KBM-7 (cell line): ENCODE results near the gene HYAL1.
"Not testable (repeated sequence)": the region's sequence is repeated elsewhere in the genome, so short reads cannot be mapped to it uniquely, and the experiment has no call there.

Experiments used
- DNase-seq: peaks from one replicate; pipeline ENCODE4 v3.0.0-alpha.2; 2015
- in situ Hi-C: fragments of 300-500 bp; cut with MboI; formaldehyde crosslinking; loops from 2 replicates; pipeline ENCODE4 v1.14.3; 2020; ENCODE audit warnings: low sequenced_read_pairs, low pct_unique_long_range_greater_than_20kb, mixed read lengths

Gene HYAL1

DNA sequence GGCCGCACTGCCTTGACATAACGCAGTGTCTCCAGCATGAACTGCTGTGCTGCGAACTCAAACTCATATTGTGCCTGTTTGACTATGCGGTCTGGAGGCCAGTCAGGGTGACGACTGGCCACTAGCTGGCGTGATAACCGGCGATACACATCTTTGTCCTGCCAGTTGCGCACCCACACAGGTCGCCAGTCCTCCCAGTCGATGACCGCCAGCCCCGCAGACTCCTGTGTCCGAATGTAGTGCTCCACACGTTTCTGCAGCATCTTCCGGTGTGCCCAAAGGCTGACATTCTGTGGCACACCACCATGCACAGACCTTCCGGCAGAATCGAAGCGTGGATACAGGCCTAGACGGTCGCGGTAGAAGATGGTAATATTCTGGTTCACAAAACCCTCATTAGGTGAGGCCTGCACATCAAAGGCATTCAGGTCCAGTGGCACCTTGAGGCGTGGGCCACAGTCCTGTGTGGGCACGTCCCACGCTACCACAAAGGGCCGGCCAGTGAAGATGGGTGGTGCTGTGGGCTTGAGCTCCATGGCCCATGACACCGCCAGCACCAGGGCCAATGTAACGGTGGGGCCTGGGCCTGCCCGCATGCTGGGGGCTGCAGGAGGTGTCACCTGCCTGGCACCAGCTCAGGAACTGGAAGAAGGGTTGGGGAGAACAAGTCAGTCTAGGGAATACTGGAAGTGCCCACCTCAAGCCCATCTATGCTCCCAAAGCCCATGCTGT lies 16.7 kb upstream of the HYAL1 start:
- DNase-seq = no peak
- in situ Hi-C loops = no loop called here

DNA sequence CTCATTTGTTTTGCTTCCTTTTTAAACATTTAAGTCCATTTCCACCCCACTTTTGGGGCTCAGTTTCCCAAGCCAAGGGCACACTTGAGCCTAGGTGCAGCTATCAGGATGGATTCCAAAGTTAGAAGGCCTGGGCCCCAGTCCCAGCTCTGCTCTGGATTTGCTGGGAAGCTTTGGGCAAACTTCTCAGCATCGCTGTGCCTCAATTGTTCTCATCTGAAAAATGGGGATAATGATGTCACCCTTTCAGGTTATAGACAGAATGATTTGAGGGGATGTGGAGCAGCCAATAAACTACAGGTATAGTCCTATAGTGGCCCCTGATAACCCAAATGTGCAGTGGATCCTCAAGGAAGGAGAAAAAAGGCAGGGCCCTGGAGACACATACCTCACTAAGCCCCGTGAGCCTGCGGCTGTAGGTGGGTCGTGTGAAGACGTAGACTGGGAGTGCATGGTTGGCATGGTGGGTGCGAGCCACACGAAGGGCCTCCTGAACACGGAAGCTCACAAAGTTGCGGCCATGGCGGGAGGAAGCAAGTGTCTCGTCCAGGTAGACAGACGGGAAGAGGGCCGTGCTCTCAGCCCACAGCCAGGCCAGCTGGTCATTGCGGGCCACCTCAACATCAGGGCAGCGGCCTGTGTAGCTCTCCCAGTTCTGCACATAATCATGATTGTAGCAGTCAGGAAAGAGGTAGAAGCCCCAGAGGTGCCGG lies 16.0 kb upstream of the HYAL1 start:
- DNase-seq = no peak
- in situ Hi-C loops = no loop called here

DNA sequence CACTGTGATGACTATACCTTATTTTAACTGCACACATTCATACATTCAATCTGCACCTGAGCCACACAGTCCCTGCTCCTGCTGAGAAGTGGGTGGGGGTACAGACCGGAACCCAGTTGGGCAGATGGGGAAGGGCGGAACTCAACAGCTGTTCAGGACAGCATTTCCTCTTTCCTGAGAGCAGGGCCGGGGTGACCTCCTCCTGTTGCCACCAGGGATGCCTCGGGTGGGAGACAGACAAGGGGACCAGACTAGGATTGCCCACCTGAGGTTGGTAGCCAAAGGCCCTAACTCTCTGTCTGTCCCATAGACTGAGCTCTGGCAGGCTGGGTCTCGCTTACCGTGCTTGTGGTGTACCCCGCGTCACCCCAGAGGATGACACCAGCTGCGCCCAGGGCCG lies 15.2 kb upstream of the HYAL1 start:
- DNase-seq = no peak
- in situ Hi-C loops = no loop called here

DNA sequence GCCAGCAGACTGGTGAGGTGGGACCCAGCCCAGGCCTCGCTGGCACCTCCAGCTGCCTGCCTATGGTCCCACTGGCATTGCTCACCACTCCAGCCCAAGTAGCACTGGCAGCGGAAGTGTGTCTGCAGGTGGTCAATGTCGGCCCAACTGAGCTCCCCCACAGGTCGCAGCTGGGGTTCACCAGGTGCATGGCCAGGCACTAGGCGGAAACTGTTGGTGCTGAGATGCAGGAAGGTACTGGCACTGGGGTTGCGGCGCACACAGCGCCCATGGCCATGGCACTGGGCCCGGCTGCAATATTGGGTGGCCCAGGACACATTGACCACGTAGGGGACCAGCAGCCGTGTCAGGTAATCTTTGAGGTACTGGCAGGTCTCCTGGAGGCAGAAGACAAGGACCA lies 14.8 kb upstream of the HYAL1 start:
- in situ Hi-C loops = no loop called here
- no peak for DNase-seq

DNA sequence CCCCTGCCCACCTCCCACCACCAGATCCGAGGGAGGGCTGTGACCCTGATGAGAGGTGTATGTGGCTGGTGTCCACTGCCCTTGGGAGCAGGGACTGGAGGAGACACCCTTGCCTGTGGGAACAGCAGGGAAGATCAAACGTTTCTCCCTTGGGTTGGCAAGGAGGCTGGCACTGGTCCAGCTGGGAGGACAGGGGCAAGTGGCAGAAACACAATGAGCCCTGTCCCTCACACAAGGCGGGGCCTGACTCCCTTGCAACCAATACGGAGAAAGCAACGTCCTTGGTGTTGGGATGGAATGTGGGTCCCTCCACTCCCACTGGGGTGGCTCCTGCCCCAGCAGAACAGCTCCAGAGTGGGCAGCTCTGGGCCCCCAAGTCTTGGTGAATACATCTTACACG lies 13.9 kb upstream of the HYAL1 start:
- in situ Hi-C loops = no loop called here

DNA sequence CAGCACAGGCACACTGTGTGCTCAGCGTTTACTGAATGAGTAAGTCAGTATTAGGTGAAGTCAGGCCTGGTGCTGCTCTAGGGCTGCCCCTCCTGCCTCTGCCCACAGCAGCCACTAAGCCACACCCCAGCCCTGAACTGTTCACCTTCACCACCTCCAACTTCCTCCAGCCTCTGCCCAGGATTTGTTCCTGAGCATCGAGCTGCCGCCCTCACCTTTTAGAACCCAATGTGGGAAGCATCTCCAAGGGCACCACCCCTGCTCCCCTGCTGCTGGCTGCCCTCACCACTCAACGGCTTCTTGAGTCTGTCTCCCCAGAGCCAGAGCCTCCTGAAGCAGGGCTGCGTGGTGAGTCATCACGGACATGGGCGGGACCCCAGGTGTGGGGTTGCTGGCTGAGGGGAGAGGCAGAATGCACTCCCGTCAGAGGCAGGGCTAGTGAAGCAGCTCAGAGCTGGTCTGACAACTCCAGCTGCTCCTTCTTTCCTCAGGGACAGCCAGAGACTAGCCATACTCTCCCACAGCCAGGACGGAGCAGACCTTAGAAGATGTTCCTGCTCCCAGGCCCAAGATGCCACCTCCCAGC lies 13.4 kb upstream of the HYAL1 start:
- DNase-seq = no peak
- in situ Hi-C loops = no loop called here

More for the DNA sequence above, 13.9 kb upstream of the HYAL1 start:
- no peak for DNase-seq

DNA sequence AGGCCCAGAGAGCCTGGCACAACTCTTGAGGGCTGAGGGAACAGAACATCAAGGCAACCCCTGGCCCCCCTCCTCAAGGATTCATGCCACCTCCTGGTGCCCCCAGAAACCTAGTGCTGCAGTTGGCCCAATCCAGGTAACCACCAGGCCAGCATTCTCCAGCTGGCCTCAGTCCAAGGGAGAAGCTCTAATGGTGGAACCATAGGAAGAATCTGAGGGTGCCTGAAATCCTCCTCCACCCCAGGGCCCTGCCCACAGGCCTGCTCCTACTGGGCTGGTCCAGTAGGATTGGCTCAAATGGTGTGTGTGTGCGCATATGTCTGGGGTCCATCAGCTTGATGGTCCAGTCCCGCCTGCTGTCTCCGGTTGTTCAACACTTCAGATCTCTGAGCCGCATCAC lies 11.4 kb upstream of the HYAL1 start:
- in situ Hi-C loops = no loop called here
- DNase-seq = no peak

DNA sequence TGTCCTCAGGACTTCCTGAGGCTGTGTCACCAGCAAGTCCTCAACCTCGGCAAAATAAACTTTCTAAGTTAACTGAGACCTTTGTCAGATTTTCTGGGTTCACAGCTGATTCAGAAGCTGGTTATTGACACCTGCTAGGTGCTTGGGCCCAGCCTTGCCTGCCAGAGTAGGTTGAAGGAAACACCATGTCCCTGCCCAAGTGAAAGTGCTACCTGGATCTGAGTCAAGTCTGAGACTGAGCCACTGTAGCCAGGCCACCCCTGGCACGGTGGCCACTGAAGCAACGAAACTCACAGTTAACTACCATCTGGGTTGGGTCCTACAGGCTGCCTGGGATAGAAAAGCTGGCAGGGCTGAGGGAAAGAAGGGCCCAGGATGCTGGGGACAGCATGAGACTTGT lies 11.0 kb upstream of the HYAL1 start:
- in situ Hi-C loops = no loop called here
- no peak for DNase-seq

DNA sequence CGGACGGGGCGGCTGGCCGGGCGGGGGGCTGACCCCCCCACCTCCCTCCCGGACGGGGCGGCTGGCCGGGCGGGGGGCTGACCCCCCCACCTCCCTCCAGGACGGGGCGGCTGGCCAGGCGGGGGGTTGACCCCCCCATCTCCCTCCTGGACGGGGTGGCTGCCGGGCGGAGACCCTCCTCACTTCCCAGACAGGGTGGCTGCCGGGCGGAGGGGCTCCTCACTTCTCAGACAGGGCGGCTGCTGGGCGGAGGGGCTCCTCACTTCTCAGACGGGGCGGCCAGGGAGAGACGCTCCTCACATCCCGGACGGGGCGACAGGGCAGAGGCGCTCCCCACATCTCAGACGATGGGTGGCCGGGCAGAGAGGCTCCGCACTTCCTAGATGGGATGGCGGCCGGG lies 8.7 kb upstream of the HYAL1 start:
- DNase-seq, in situ Hi-C loops: not testable (repeated sequence)

DNA sequence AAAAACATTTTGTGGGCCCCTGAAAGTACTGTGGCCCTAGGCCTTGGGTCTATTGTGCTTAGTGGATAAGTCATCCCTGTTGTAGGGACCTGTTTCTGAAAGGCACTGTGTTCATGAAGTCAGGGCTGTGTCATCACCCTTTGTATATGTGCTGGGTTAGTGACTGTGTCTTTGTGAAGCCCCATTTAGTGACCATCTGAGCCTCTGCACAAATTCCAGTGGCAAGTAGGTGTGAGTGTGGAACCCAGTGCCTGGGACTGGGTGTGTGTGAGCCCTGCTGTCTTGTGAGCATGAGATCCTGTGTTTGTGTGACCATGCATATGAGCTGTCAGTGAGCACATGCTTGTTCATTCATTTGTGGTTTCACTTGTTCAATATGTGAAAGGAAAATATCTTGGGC lies 1.2 kb upstream of the HYAL1 start:
- in situ Hi-C loops = no loop called here
- no peak for DNase-seq

DNA sequence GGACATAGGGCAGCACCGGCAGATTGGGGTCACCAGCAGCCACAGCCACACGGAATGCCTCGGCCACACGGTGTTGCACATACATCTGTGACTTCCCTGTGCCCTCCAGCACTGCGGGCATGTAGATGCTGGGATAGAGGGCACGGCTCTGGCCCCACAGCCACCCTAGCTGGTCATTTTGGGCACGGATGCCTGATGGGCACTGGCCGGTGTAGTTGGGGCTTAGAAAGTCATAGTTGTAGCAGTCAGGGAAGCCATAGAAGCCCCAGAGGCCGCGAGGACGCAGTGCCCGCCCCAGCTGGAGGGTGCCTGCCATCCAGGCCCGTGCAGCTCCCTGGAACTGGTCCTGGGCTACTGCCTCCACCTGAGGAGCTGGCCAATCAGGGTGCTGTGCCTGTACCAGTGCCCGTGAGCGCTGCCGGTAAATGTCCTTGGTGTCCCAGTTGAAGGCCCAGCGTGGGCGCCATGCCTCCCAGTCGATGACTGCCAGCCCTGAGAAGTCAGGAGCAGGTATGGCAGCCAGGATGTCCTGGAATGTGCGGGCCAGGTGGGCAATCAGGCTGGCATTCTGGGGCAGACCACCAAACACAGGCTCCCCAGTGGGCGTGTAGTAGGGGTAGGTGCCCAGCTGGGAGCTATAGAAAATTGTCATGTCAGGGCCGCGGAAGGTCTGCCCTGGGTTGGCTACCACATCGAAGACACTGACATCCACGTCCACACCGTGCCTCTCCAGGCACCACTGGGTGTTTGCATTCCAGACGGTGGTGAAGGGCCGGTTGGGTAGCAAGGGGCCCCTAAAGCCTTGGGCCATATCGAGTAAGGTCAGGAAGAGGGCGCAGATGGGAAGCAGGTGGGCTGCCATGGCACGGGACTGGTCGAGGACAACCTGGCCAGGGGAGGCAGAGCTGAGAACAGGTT lies 1.0 kb downstream of the HYAL1 start:
- DNase-seq = no peak
- in situ Hi-C loops = no loop called here

DNA sequence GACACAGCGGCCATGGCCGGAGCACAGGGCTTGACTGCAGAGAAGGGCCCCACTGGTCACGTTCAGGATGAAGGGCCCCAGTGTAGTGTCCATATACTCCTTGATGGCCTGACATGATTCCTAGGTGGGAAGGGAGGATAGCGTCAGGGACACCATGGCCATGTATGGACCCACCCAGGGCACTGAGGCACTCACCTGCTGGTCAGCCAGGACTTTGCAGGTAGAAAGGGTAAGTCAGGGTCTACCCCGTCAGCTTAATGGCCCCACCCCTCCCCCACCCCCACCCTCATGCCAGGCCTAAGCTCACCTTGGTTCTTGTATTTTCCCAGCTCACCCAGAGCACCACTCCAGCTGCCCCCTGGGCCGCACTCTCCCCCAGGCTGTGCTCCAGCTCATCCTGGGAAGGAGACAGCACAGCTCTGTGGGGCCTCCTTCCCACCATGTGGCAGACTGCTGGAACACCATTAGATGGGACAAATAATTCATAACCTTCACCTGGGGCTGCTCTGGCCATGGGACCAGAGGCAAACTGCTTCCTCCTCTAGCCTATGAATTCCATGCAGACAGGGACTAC lies 2.6 kb downstream of the HYAL1 start:
- in situ Hi-C loops = no loop called here
- no peak for DNase-seq

DNA sequence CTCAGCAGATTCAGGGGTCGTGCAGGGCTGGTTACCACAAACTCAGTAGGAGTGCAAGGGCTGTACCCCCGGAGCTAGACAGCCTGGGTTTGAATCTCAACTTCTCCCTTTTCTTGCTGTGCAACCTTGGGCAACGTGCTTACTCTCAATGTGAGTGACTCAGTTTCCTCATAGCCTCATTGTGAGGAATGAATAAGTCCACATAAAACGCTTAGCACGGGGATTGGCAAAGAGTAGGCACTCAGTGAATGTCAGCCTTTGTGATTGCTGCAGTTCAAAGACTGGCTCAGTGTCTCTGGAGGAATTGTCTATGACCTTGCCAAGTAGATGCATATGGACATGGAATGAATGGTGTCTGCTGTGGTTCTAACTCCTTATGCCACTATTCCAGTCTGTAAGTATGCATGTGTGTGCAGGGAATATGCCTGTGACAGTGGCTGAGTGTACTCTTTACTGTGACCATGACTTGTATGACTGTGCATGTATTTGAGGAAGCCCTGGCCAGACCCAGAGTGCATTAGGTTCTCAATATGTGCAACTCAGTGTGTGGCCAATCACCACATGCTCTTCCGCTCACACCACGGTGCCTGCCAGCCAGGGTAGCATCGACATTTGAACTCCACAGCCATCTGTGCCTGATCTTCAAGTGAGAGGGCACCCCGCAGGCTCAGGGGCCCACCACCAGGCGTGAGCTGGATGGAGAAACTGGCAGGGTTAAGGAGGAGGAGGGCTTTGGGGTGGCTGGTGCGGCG lies 3.3 kb downstream of the HYAL1 start:
- in situ Hi-C loops = no loop called here
- DNase-seq = peak; percentile 52

DNA sequence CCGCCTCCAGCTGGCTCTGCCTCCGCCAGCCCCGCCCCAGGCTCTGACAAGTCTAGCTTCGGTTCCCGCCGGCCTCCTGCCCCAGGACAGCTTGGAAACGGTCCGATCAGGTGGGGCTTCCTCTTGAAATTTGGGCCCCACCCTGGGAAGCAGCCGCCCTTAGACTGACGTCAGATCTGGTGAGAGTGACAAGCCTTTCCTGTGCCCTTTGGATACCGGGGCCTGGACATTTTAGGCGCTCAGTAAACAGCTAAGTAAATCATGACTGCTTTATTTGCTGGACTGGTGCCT lies 3.8 kb downstream of the HYAL1 start:
- no peak for DNase-seq
- in situ Hi-C loops = no loop called here

DNA sequence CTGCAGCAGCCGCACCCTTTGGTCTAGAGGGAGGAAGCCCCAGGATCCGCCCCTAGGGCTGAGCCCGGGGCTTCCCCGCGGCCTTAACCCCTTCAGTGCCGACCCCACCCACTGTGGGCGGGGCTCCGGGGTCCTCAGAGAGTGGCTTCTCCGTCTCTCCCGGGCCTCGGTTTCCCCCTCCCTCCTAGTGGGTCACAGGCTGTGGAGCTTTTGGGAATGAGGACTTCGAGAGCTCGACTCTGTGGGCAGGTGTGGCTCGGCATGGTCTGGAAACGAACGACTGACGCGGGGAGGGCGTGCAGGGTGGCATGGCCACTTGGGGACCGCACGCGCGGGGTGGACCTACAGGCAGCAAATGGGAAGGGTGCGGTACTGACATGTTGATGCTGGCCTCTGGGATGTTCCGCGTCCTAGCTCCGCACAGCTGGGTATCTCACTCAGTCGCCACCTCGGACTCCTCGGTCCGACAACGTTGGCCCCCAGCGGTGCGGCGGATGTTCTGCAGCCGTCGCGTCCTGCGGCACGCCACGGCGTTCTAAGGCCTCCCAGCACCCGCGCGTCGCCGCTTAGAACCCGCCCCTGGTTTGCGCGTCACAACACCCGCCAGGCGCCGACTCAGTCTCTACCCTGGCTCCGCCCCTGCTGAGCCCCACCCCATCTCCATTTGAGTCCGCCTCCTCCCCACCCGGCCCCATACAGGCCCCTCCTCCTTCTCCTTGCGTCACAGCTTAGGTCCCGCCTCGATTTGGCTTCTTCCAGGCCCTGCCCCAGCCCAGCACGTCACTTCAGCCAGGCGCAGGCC lies 4.3 kb downstream of the HYAL1 start, which contains the start of the genes HYAL3 and NAA80:
Gene HYAL3, minus strand, starts transcription at position 570 of the 802 bp plus-strand sequence. CDS start 3,803 bp downstream, outside the sequence.
Gene NAA80, minus strand, starts transcription at position 570 of the 802 bp plus-strand sequence. CDS start 1,942 bp downstream, outside the sequence.
- peak; percentile 99 for DNase-seq
- in situ Hi-C loops = no loop called here

DNA sequence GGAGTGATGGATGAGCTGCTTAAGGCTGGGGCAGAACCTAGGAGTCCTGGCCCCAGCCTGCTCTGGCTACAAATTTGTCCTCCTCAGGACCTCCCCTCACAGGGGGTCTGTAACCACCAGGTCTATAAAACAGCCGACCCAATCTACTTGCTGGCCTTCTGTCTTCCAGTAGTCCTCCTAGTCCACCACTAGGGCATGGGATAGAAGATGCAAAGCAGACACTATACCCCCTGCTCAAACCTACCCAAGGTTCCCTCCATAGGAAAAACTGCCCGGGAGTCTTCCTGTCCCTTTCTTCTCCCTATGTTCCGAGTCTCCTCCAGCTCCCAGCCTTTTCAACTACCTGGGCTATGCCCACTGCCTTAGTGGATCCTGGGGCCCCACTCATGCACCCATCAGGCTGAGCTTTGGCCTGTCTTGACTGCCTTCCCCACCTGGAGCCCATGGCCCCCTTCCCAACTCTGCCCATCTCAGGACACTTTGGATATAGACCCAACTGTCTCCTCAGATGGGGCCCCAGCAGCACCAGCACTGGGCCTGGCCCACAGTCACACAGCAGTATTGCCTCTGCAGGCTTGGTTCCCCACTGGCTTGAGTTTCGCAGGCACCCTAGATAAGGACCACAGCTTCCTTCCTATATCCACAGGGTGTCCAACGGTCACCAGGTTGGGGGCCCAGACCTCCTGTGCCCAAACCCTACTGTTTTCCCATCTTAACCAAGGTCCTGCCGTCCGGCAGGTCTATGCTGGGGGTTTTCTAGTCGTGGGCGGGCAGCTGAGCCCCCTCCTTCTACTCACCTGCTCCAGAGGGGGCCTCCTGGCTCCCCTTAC lies 5.3 kb downstream of the HYAL1 start:
- in situ Hi-C loops = no loop called here
- DNase-seq = no peak

DNA sequence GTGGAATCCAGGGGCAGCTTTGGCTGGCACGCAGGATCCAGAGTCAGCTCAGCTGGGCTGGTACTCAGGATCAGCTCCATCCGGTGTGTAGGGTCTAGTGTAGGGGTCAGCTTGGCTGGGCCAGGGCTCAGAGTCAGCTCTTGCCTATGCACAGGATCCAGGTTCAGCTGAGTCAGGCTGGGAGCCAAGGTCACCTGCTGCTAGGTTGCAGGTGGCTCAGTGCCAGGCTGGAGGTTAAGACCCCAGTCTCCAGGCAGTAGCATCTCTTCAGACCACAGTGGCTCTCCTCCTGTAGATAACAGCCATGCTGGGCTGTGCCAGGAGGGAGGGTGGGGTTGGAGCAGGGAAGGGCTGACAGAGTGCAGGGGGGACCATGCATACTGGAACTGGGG lies 6.0 kb downstream of the HYAL1 start:
- no peak for DNase-seq
- in situ Hi-C loops = no loop called here
